HEK293T (cell line): ENCODE results near the gene TBL1XR1.

Experiments
- ARNT ChIP-seq: fragments of 450-650 bp; IDR thresholded peaks from 2 replicates; pipeline ENCODE4 v1.6.1; 2017; ENCODE audit warnings: mild to moderate bottlenecking
- BHLHE40 ChIP-seq: fragments of 450-650 bp; IDR thresholded peaks from 2 replicates; pipeline ENCODE4 v1.6.1; 2016; ENCODE audit warnings: mild to moderate bottlenecking, moderate library complexity, borderline replicate concordance
- CTBP1 ChIP-seq: fragments of 450-650 bp; IDR thresholded peaks from 2 replicates; pipeline ENCODE4 v1.6.1; 2016; ENCODE audit warnings: borderline replicate concordance
- ELF4 ChIP-seq: fragments of 450-650 bp; IDR thresholded peaks from 2 replicates; pipeline ENCODE4 v1.6.1; 2017; ENCODE audit warnings: antibody characterized with exemption
- FOXA1 ChIP-seq: fragments of 450-650 bp; IDR thresholded peaks from 2 replicates; pipeline ENCODE4 v1.6.1; 2016; ENCODE audit warnings: mild to moderate bottlenecking
- FOXK2 ChIP-seq: fragments of 450-650 bp; IDR thresholded peaks from 2 replicates; pipeline ENCODE4 v1.6.1; 2016; ENCODE audit warnings: mild to moderate bottlenecking
- FOXM1 ChIP-seq: fragments of 450-650 bp; IDR thresholded peaks from 2 replicates; pipeline ENCODE4 v1.6.1; 2017; ENCODE audit warnings: mild to moderate bottlenecking, borderline replicate concordance
- LEF1 ChIP-seq: fragments of 450-650 bp; IDR thresholded peaks from 2 replicates; pipeline ENCODE4 v1.6.1; 2017; ENCODE audit warnings: mild to moderate bottlenecking, borderline replicate concordance
- NFRKB ChIP-seq: fragments of 450-650 bp; IDR thresholded peaks from 2 replicates; pipeline ENCODE4 v1.6.1; 2016; ENCODE audit warnings: mild to moderate bottlenecking, moderate library complexity
- SP1 ChIP-seq: fragments of 450-650 bp; IDR thresholded peaks from 2 replicates; pipeline ENCODE4 v1.6.1; 2017
- SUZ12 ChIP-seq: fragments of 450-650 bp; IDR thresholded peaks from 2 replicates; pipeline ENCODE4 v1.6.1; 2016; ENCODE audit warnings: mild to moderate bottlenecking
- TARDBP ChIP-seq: fragments of 450-650 bp; IDR thresholded peaks from 2 replicates; pipeline ENCODE4 v1.6.1; 2016
- ZNF384 ChIP-seq: fragments of 450-650 bp; IDR thresholded peaks from 2 replicates; pipeline ENCODE4 v1.6.1; 2016
- TF ChIP-seq, protein P1 (sequence below): fragments of 450-650 bp; IDR thresholded peaks from 2 replicates; pipeline ENCODE4 v1.6.1; 2016

- TF ChIP-seq FOXM1 = no peak
- TF ChIP-seq FOXA1 = no peak
- no peak for TF ChIP-seq BHLHE40
- TF ChIP-seq SP1 = no peak
- TF ChIP-seq SUZ12 = no peak
- TF ChIP-seq, protein P1, sequence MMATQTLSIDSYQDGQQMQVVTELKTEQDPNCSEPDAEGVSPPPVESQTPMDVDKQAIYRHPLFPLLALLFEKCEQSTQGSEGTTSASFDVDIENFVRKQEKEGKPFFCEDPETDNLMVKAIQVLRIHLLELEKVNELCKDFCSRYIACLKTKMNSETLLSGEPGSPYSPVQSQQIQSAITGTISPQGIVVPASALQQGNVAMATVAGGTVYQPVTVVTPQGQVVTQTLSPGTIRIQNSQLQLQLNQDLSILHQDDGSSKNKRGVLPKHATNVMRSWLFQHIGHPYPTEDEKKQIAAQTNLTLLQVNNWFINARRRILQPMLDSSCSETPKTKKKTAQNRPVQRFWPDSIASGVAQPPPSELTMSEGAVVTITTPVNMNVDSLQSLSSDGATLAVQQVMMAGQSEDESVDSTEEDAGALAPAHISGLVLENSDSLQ = no peak
- TF ChIP-seq ZNF384 = no peak
- TF ChIP-seq CTBP1 = no peak
- TF ChIP-seq ELF4 = no peak
- TF ChIP-seq TARDBP = no peak
- no peak for TF ChIP-seq FOXK2
- no peak for TF ChIP-seq ARNT
- no peak for TF ChIP-seq LEF1
- TF ChIP-seq NFRKB = no peak
These were observed 218.8 kb downstream of the TBL1XR1 start for GRCh38 chr3:176978441-176978840.
